ENCODE data around the gene TRPM5.

DNA sequence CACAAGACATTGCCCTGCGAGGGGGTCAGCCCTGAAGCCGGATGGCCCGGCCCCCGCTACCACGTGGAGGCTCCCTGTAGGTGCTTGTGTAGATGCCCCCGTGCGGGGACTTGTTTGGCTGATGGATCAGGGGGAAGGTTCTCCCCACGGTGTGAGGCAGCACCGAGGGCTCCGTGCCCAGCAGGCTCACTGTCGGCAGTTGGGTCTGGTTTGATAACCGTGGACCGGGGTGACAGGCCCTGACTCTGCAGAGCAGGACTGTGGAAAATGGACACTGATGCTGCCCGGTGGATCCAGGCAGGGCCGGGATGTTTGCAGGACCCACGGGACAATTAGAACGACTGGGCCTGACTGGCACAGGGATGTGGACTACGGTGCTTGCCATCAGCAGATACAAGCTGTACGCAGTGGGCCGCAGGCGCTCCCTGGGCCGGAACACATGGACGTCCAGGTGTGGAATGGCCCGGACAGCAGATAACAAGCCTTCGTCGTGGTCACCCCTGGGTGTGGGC lies 19.5 kb upstream of the TRPM5 start:
- no peak for TF ChIP-seq CTCF (conservative IDR thresholded peaks at IDR 0.05; ENCODE audit: low read depth, low read length)
- TF ChIP-seq EZH2 (IDR thresholded peaks at IDR 0.05; ENCODE audit: borderline replicate concordance, low read depth, low read length, poor library complexity, severe bottlenecking) = no peak
